K562 (cell line): Measurements from ENCODE around the gene OR10H2. TPM values are rescaled to one million over a fixed set of nuclear protein-coding genes. Genes with fewer than 3 reads are reported as not detected.

Source experiments
- ARHGAP35 ChIP-seq: fragments of 450-650 bp; IDR thresholded peaks from 2 replicates; pipeline ENCODE4 v1.6.1; 2018; ENCODE audit not compliant: partially characterized antibody
- CTBP1 ChIP-seq: fragments of 450-650 bp; IDR thresholded peaks from 2 replicates; pipeline ENCODE4 v1.6.1; 2016; ENCODE audit warnings: borderline replicate concordance
- FOXP4 ChIP-seq: sonication (generic); formaldehyde crosslinking; IDR thresholded peaks from 2 replicates; pipeline ENCODE4 v1.8.0; 2022; ENCODE audit warnings: mild to moderate bottlenecking, missing genetic modification reagents, borderline replicate concordance
- HNRNPUL1 ChIP-seq: fragments of 200-400 bp; formaldehyde crosslinking; IDR thresholded peaks from 2 replicates; pipeline ENCODE4 v1.6.1; 2017; ENCODE audit warnings: low read length
- PML ChIP-seq: IDR thresholded peaks from 2 replicates; pipeline ENCODE4 v1.6.1; 2012; ENCODE audit warnings: low read length, inconsistent platforms
- ZBTB40 ChIP-seq, 2 experiments: fragments of 450-650 bp in 1 of 2; sonication (generic) in 1 of 2; formaldehyde crosslinking in 1 of 2; IDR thresholded peaks; 2 replicates each; pipeline versions ENCODE4 v1.7.1 to v1.9.0; 2016 to 2022; ENCODE audit warnings: inconsistent platforms in 1 of 2, mild to moderate bottlenecking in 1 of 2, missing genetic modification reagents in 1 of 2
- ZNF518B ChIP-seq: fragments of 250-450 bp; sonication (Bioruptor Pico); IDR thresholded peaks from 2 replicates; pipeline ENCODE4 v1.5.0; 2021; ENCODE audit warnings: mild to moderate bottlenecking, moderate library complexity
- polyA plus RNA-seq, 8 experiments: library from polyadenylated mRNA; depleted of rRNA in 4 of 8; stranded (reverse) in 5 of 8; unstranded in 3 of 8; fragments of >200 nt; fragmentation: Nextera tagmentation in 2 of 8; fragmentation: Illumina TruSeq in 1 of 8; extraction: Ambion mirVana in 2 of 8; extraction: Trizol in 1 of 8; gene quantifications; 2 replicates each; pipeline versions ENCODE4 v1.2.1 to v1.2.3, GENCODE V29; 2011 to 2014; ENCODE audit warnings: inconsistent platforms in 1 of 8, missing spikeins in 1 of 8
- total RNA-seq, 7 experiments: library from RNA; depleted of rRNA in 6 of 7; stranded (reverse); fragments of >200 nt in 6 of 7; fragmentation: Illumina TruSeq in 2 of 7; extraction: Trizol in 2 of 7; gene quantifications; 2 replicates each; pipeline versions ENCODE4 v1.2.1 to v1.2.3, GENCODE V29; 2011 to 2021; ENCODE audit warnings: low replicate concordance in 1 of 7
- TF ChIP-seq, protein P1 (sequence below): fragments of 450-650 bp; formaldehyde crosslinking; IDR thresholded peaks from 2 replicates; pipeline ENCODE4 v1.4.0; 2022; ENCODE audit warnings: missing genetic modification characterization

The OR10H2 gene
- total and polyA plus RNA-seq, 9 of the 15 experiments (the other 6 are each of a cell fraction or from before 2014, with no cell fraction given), result not detected

DNA sequence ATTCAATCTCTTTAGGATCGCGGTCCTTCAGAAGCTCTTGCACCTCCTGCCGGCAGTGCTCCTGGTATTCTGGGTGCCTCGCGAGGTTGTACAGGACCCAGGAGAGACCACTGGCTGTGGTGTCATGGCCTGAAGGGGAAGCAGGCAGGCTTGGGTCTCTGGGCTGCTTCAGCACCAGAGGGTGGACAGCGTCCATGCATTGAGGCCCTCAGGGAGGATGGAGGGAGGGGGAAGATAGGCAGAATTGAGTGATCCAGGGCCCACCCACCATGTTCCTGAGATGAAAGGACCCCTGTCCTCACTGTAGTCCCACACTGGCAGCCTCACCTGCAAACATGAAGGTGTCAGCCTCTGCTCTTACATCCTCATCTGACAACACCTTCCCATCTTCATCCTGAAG is 41.8 kb downstream of the OR10H2 start (continued):
- no peak for TF ChIP-seq ZNF518B
- TF ChIP-seq ARHGAP35, result no peak
- TF ChIP-seq CTBP1, result no peak
- no peak for TF ChIP-seq FOXP4 (CRISPR knock-in tag)
- no peak for TF ChIP-seq HNRNPUL1
- no peak for TF ChIP-seq ZBTB40 (IDR thresholded peaks at IDR 0.05)
- TF ChIP-seq ZBTB40 (CRISPR knock-in tag; IDR thresholded peaks at IDR 0.05), result no peak
- TF ChIP-seq, protein P1, sequence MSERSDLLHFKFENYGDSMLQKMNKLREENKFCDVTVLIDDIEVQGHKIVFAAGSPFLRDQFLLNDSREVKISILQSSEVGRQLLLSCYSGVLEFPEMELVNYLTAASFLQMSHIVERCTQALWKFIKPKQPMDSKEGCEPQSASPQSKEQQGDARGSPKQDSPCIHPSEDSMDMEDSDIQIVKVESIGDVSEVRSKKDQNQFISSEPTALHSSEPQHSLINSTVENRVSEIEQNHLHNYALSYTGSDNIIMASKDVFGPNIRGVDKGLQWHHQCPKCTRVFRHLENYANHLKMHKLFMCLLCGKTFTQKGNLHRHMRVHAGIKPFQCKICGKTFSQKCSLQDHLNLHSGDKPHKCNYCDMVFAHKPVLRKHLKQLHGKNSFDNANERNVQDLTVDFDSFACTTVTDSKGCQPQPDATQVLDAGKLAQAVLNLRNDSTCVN (CRISPR knock-in tag), result no peak
- TF ChIP-seq PML, result no peak
